ENCODE results near the gene ING1. TPM values are rescaled to one million over a fixed set of nuclear protein-coding genes. Genes with fewer than 3 reads are reported as not detected.
A peak's percentile ranks its signal among the peaks of the same experiment; 100 is the strongest.

ING1 gene
- total RNA-seq, 1 donor from 2014 or later, result 18.0 TPM

- Mint-ChIP-seq H3K4me1 (ENCODE audit: unreplicated experiment) (peaks cover 30% of the 10 kb centered on the region), H3K4me3 (peak within 1 kb of the TSS; percentile 93), H3K27me3 (no peaks in the 10 kb centered on the region), H3K9me3 (no peaks in the 10 kb centered on the region), H3K27ac (peak within 1 kb of the TSS; percentile 81), H3K36me3 (peaks cover 14% of the 10 kb centered on the region)
- DNase-seq (ENCODE audit: extremely low spot score, unreplicated experiment), result peak; percentile 95
- TF ChIP-seq CTCF (conservative IDR thresholded peaks at IDR 0.05), result peak; percentile 20
Observed at GRCh38 chr13:110705826-110706569, 7.5 kb upstream of the ING1 start, which contains the start of gene CARS2. TSS of gene CARS2 (minus strand) at chr13:110706116. CDS start at chr13:110706093, 23 bp downstream.

DNA sequence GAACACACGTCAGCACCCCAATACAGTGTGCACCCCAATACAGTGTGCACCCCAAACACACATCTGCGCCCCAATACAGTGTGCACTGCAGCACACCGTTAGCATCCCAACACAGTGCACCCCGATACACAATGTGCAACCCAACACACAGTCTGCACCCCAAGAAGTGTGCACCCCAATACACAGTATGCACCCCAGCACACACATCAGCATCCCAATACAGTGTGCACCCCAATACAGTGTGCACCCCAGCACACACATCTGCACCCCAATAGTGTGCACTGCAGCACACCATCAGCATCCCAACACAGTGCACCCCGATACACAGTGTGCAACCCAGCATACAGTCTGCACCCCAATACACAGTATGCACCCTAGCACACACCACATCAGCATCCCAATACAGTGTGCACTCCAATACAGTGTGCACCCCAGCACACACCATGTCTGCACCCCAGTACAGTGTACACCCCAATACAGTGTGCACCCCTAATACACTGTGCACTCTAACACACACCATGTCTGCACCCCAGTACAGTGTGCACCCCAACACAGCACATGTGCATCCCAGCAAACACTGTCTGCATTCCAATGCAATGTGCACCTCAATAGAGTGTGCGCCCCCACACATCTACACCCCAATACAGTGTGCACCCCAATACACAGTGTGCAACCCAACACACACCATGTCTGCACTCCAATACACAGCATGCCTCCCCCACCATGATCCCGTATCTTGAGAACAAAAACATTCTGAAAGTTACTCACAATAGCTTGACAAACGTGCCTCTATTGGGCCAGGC is 6.7 kb upstream of the ING1 start:
- Mint-ChIP-seq H3K36me3 (peaks cover 10% of the 10 kb centered on the region), H3K9me3 (no peaks in the 10 kb centered on the region), H3K4me1 (ENCODE audit: unreplicated experiment) (peaks cover 34% of the 10 kb centered on the region), H3K27me3 (no peaks in the 10 kb centered on the region), H3K4me3 (peak overlapping the region; percentile 93), H3K27ac (peak overlapping the region; percentile 73)
- DNase-seq (ENCODE audit: extremely low spot score, unreplicated experiment), result no peak
- no peak for TF ChIP-seq CTCF (conservative IDR thresholded peaks at IDR 0.05)

- Mint-ChIP-seq H3K36me3 (no peaks in the 10 kb centered on the region), H3K9me3 (no peaks in the 10 kb centered on the region), H3K27me3 (peaks cover 7% of the 10 kb centered on the region), H3K4me3 (peak overlapping the region; percentile 99), H3K27ac (peak overlapping the region; percentile 99), H3K4me1 (ENCODE audit: unreplicated experiment) (peaks cover 7% of the 10 kb centered on the region)
- no peak for TF ChIP-seq CTCF (conservative IDR thresholded peaks at IDR 0.05)
- DNase-seq (ENCODE audit: extremely low spot score, unreplicated experiment), result peak; percentile 85
Observed at GRCh38 chr13:110712081-110712848, 1.2 kb upstream of the ING1 start.

DNA sequence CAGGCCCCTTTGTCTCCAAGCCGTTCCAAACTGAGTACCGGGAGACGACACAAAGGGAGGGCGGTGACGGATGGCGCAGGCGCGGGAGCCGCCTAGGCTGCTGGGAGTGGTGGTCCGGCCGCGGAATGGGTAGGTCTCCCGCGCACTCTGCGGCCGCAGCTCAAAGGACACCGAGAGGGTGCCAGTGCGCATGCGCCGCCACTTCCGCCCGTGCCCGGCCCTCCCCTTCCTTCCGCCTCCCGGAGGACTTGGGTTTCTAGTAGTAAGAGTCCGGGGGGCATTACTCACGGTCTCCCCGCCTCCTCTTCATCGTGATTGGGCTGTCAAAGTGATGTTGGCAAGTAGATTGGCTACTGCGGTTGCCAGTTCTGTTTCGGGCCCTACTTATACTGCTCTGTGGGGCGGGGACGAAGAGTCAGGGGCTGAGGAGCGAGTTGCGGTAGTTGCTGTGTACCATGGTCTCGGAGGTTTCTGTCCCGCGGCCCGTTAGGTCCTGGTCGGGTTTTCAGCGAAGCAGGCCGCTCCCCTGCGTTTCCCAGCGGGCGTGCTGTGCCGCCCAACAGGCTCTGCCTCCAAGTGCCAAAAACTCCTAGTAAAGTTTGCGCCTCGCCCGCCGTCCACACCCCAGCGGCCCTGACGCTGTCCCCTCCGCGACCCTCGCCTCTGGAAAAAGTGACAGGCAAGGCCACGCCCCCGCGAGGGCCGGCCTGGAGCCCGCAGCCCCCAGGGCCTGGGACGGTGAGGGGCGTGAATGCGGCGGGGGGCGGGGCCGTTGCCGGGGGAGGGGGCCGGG is 455 bp upstream of the ING1 start:
- no peaks in the 10 kb centered on the region for H3K36me3 Mint-ChIP-seq
- peaks cover 7% of the 10 kb centered on the region for H3K27me3 Mint-ChIP-seq
- TF ChIP-seq CTCF (conservative IDR thresholded peaks at IDR 0.05), result peak; percentile 1
- DNase-seq (ENCODE audit: extremely low spot score, unreplicated experiment), result peak; percentile 100
- H3K27ac Mint-ChIP-seq, result peak overlapping the region; percentile 99
- H3K4me1 Mint-ChIP-seq (ENCODE audit: unreplicated experiment), result peaks cover 13% of the 10 kb centered on the region
- H3K4me3 Mint-ChIP-seq, result peak overlapping the region; percentile 99
- no peaks in the 10 kb centered on the region for H3K9me3 Mint-ChIP-seq

Measured in type B pancreatic cell (in vitro differentiated cells).